Testis (tissue), 2 donors: ENCODE results near the gene PGAM2.

Source experiments
- POLR2A ChIP-seq: fragments of 450-650 bp; IDR thresholded peaks from one replicate; pipeline ENCODE4 v1.6.1; 2017; ENCODE audit warnings: antibody characterized with exemption, mild to moderate bottlenecking, moderate library complexity
- TF ChIP-seq, protein P1 (sequence below), 3 experiments: fragments of 450-650 bp in 2 of 3; fragments of 200-600 bp in 1 of 3; sonication (generic) in 1 of 3; IDR thresholded peaks; one replicate each; pipeline ENCODE4 v1.5.1; 2016 to 2019; ENCODE audit warnings: antibody characterized with exemption in 3 of 3, mild to moderate bottlenecking in 2 of 3, moderate library complexity in 1 of 3

DNA sequence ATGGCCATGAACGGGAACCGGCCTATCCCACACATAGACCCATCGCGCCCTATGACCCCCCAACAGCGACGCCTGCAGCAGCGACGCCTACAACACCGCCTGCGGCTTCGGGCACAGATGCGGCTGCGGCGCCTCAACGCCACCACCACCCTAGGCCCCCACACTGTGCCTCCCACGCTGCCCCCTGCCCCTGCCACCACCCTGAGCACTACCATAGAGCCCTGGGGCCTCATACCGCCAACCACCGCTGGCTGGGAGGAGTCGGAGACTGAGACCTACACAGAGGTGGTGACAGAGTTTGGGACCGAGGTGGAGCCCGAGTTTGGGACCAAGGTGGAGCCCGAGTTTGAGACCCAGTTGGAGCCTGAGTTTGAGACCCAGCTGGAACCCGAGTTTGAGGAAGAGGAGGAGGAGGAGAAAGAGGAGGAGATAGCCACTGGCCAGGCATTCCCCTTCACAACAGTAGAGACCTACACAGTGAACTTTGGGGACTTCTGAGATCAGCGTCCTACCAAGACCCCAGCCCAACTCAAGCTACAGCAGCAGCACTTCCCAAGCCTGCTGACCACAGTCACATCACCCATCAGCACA lies 48.5 kb upstream of the PGAM2 start:
- TF ChIP-seq, protein P1, sequence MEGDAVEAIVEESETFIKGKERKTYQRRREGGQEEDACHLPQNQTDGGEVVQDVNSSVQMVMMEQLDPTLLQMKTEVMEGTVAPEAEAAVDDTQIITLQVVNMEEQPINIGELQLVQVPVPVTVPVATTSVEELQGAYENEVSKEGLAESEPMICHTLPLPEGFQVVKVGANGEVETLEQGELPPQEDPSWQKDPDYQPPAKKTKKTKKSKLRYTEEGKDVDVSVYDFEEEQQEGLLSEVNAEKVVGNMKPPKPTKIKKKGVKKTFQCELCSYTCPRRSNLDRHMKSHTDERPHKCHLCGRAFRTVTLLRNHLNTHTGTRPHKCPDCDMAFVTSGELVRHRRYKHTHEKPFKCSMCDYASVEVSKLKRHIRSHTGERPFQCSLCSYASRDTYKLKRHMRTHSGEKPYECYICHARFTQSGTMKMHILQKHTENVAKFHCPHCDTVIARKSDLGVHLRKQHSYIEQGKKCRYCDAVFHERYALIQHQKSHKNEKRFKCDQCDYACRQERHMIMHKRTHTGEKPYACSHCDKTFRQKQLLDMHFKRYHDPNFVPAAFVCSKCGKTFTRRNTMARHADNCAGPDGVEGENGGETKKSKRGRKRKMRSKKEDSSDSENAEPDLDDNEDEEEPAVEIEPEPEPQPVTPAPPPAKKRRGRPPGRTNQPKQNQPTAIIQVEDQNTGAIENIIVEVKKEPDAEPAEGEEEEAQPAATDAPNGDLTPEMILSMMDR (IDR thresholded peaks at IDR 0.05): no peak
- no peak for TF ChIP-seq POLR2A
